Left ventricle myocardium superior (tissue), 1 donor: ENCODE data around the gene ANK2. TPM values are rescaled to one million over a fixed set of nuclear protein-coding genes. Genes with fewer than 3 reads are reported as not detected.
A peak's percentile ranks its signal among the peaks of the same experiment; 100 is the strongest.

ENCODE experiments used
- ATAC-seq: fragments of 200-7000 bp; cut with Tn5 transposase; one replicate; pipeline ENCODE4 v1.9.1; 2020; ENCODE audit warnings: mild to moderate bottlenecking, moderate library complexity
- DNase-seq: peaks from one replicate; pipeline ENCODE4 v3.0.0-alpha.2; 2020
- intact Hi-C: fragments of 100-400 bp; cut with micrococcal nuclease; formaldehyde crosslinking; loops from one replicate; pipeline ENCODE4 v1.11.0; 2022
- total RNA-seq: library from RNA; stranded (reverse); fragmentation: NEBNext Ultra II Directional; extraction: Animal tissue kit (Norgen Biotek cat#: 25700); gene quantifications from one replicate; pipeline ENCODE4 v1.2.1, GENCODE V29; 2021
- donor health status: DM: no; HTN: yes; CAD: no; lungs with severe emphysema.

ANK2 gene
- total RNA-seq, 1 donor from 2014 or later, result 350 TPM

GRCh38 chr4:113355550-113356371 lies 306.3 kb downstream of the ANK2 start:
- DNase-seq (peak; percentile 37), ATAC-seq (peak; percentile 89)
- intact Hi-C loops, result no loop called here

GRCh38 chr4:113356453-113356852 lies 307.0 kb downstream of the ANK2 start:
- DNase-seq (no peak), ATAC-seq (no peak)
- intact Hi-C loops, result no loop called here

- DNase-seq, result no peak
- ATAC-seq, result no peak
These were observed 309.3 kb downstream of the ANK2 start for GRCh38 chr4:113358784-113359183.

GRCh38 chr4:113365377-113365776 lies 315.9 kb downstream of the ANK2 start:
- ATAC-seq (no peak), DNase-seq (no peak)
- intact Hi-C loops, result no loop called here

More at GRCh38 chr4:113358784-113359183, 309.3 kb downstream of the ANK2 start:
- intact Hi-C loops, result no loop called here

GRCh38 chr4:113368056-113368455 lies 318.6 kb downstream of the ANK2 start:
- no peak for DNase-seq
- ATAC-seq, result no peak

GRCh38 chr4:113371111-113371510 lies 321.7 kb downstream of the ANK2 start:
- no peak for DNase-seq
- intact Hi-C loops, result no loop called here
- ATAC-seq, result no peak

More at GRCh38 chr4:113368056-113368455, 318.6 kb downstream of the ANK2 start:
- intact Hi-C loops, result no loop called here

GRCh38 chr4:113375964-113376666 lies 326.7 kb downstream of the ANK2 start:
- intact Hi-C loops, result no loop called here
- DNase-seq (no peak), ATAC-seq (peak; percentile 79)

GRCh38 chr4:113378836-113379235 lies 329.4 kb downstream of the ANK2 start:
- ATAC-seq (no peak), DNase-seq (no peak)
- intact Hi-C loops, result no loop called here

- DNase-seq, result no peak
- intact Hi-C loops, result no loop called here
- peak; percentile 17 for ATAC-seq
These were observed 333.3 kb downstream of the ANK2 start for GRCh38 chr4:113382704-113383103.

GRCh38 chr4:113383111-113383785 lies 333.8 kb downstream of the ANK2 start:
- no peak for DNase-seq
- intact Hi-C loops, result no loop called here
- peak; percentile 89 for ATAC-seq

GRCh38 chr4:113384600-113384999 lies 335.1 kb downstream of the ANK2 start:
- ATAC-seq, result no peak
- intact Hi-C loops, result no loop called here
- no peak for DNase-seq

- DNase-seq, result no peak
- intact Hi-C loops, result no loop called here
- no peak for ATAC-seq
These were observed 335.9 kb downstream of the ANK2 start for GRCh38 chr4:113385281-113385899.

GRCh38 chr4:113389160-113389559 lies 339.7 kb downstream of the ANK2 start:
- ATAC-seq (no peak), DNase-seq (no peak)
- intact Hi-C loops, result no loop called here

- no peak for DNase-seq
- ATAC-seq, result no peak
- intact Hi-C loops, result loop anchor here (5.0 to 10.0 kb wide), 3 partner anchors 144 to 984 kb away; partner anchors contain the start of gene CAMK2D
These were observed 341.4 kb downstream of the ANK2 start for GRCh38 chr4:113390850-113391249.

- no peak for ATAC-seq
- intact Hi-C loops, result loop anchor here (5.0 to 10.0 kb wide), 3 partner anchors 141 to 981 kb away; partner anchors contain the start of gene CAMK2D
- DNase-seq, result no peak
These were observed 344.8 kb downstream of the ANK2 start for GRCh38 chr4:113394108-113394729.

GRCh38 chr4:113394730-113395530 lies 345.5 kb downstream of the ANK2 start:
- DNase-seq, result no peak
- ATAC-seq, result peak; percentile 96
- intact Hi-C loops, result loop anchor here (5.0 to 10.0 kb wide), 3 partner anchors 140 to 980 kb away; partner anchors contain the start of gene CAMK2D

GRCh38 chr4:113397114-113397701 lies 347.8 kb downstream of the ANK2 start:
- no peak for DNase-seq
- intact Hi-C loops, result loop anchor here (10.0 kb wide), 2 partner anchors 138 to 978 kb away; no protein-coding TSS in a partner anchor
- peak; percentile 68 for ATAC-seq
